Esophagus squamous epithelium (tissue), 4 donors: Measurements from ENCODE around the gene L1CAM.

Experiments
- POLR2A ChIP-seq, 4 donors: fragments of 450-650 bp; IDR thresholded peaks; one replicate each; pipeline ENCODE4 v1.6.1; 2017; ENCODE audit warnings: antibody characterized with exemption in 4 of 4, mild to moderate bottlenecking in 4 of 4, moderate library complexity in 3 of 4
- TF ChIP-seq, protein P1 (sequence below), 6 experiments: fragments of 450-650 bp in 4 of 6; fragments of 200-600 bp in 2 of 6; sonication (generic) in 2 of 6; IDR thresholded peaks; one replicate each; pipeline ENCODE4 v1.5.1; 2016 to 2019; ENCODE audit warnings: antibody characterized with exemption in 6 of 6, mild to moderate bottlenecking in 4 of 6, moderate library complexity in 4 of 6

DNA sequence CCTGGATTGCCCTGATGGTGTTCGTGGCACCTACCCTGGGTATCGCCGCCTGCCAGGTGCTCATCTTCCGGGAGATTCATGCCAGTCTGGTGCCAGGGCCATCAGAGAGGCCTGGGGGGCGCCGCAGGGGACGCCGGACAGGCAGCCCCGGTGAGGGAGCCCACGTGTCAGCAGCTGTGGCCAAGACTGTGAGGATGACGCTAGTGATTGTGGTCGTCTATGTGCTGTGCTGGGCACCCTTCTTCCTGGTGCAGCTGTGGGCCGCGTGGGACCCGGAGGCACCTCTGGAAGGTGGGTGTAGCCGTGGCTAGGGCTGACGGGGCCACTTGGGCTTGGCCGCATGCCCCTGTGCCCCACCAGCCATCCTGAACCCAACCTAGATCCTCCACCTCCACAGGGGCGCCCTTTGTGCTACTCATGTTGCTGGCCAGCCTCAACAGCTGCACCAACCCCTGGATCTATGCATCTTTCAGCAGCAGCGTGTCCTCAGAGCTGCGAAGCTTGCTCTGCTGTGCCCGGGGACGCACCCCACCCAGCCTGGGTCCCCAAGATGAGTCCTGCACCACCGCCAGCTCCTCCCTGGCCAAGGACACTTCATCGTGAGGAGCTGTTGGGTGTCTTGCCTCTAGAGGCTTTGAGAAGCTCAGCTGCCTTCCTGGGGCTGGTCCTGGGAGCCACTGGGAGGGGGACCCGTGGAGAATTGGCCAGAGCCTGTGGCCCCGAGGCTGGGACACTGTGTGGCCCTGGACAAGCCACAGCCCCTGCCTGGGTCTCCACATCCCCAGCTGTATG, 20.3 kb upstream of the L1CAM start:
- TF ChIP-seq POLR2A (IDR thresholded peaks at IDR 0.05) = no peak
- TF ChIP-seq, protein P1, sequence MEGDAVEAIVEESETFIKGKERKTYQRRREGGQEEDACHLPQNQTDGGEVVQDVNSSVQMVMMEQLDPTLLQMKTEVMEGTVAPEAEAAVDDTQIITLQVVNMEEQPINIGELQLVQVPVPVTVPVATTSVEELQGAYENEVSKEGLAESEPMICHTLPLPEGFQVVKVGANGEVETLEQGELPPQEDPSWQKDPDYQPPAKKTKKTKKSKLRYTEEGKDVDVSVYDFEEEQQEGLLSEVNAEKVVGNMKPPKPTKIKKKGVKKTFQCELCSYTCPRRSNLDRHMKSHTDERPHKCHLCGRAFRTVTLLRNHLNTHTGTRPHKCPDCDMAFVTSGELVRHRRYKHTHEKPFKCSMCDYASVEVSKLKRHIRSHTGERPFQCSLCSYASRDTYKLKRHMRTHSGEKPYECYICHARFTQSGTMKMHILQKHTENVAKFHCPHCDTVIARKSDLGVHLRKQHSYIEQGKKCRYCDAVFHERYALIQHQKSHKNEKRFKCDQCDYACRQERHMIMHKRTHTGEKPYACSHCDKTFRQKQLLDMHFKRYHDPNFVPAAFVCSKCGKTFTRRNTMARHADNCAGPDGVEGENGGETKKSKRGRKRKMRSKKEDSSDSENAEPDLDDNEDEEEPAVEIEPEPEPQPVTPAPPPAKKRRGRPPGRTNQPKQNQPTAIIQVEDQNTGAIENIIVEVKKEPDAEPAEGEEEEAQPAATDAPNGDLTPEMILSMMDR (IDR thresholded peaks at IDR 0.05) = no peak
